GM12878 (cell line): ENCODE measurements around the gene IFNE.

Experiments
- BCL3 ChIP-seq: IDR thresholded peaks from 2 replicates; pipeline ENCODE4 v1.6.1; 2011; ENCODE audit warnings: borderline replicate concordance, low read depth, mild to moderate bottlenecking, moderate library complexity, low read length; ENCODE audit not compliant: insufficient read depth, poor library complexity, severe bottlenecking
- CBX5 ChIP-seq: sonication (generic); IDR thresholded peaks from 2 replicates; pipeline ENCODE4 v1.6.1; 2016; ENCODE audit warnings: low read depth, moderate library complexity, mild to moderate bottlenecking, inconsistent platforms
- CREM ChIP-seq: IDR thresholded peaks from 2 replicates; pipeline ENCODE4 v1.6.1; 2014; ENCODE audit warnings: antibody characterized with exemption, low read depth
- HCFC1 ChIP-seq: fragments of 150-350 bp; IDR thresholded peaks from 2 replicates; pipeline ENCODE4 v1.6.1; 2014; ENCODE audit warnings: low read length
- IKZF1 ChIP-seq: fragments of 450-650 bp; conservative IDR thresholded peaks from 2 replicates; pipeline ENCODE4 v1.6.1; 2017; ENCODE audit warnings: antibody characterized with exemption, mild to moderate bottlenecking
- JUNB ChIP-seq: IDR thresholded peaks from 2 replicates; pipeline ENCODE4 v1.6.1; 2016; ENCODE audit warnings: antibody characterized with exemption, mild to moderate bottlenecking
- MXI1 ChIP-seq: fragments of 150-350 bp; IDR thresholded peaks from 2 replicates; pipeline ENCODE4 v1.6.1; 2011; ENCODE audit warnings: low read depth, mild to moderate bottlenecking, inconsistent platforms, low read length, improper control_type of control experiment
- MYC ChIP-seq: IDR thresholded peaks from 2 replicates; pipeline ENCODE4 v1.6.1; 2011; ENCODE audit warnings: mild to moderate bottlenecking, low read length, moderate library complexity, inconsistent platforms; ENCODE audit not compliant: insufficient read depth, insufficient replicate concordance, insufficient read length, severe bottlenecking
- POLR2AphosphoS5 ChIP-seq: IDR thresholded peaks from 2 replicates; pipeline ENCODE4 v1.6.1; 2011; ENCODE audit warnings: mild to moderate bottlenecking, low read length, inconsistent platforms
- REST ChIP-seq: IDR thresholded peaks from 2 replicates; pipeline ENCODE4 v1.6.1; 2012; ENCODE audit warnings: mild to moderate bottlenecking, low read depth, low read length
- ZBTB33 ChIP-seq: fragments of 450-650 bp; IDR thresholded peaks from 2 replicates; pipeline ENCODE4 v1.6.1; 2017; ENCODE audit warnings: mild to moderate bottlenecking
- ZNF274 ChIP-seq: IDR thresholded peaks from one replicate; pipeline ENCODE4 v1.8.0; 2011; ENCODE audit not compliant: insufficient read length, insufficient read depth
- TF ChIP-seq, protein P1 (sequence below), 3 experiments: IDR thresholded peaks in 2 of 3; conservative IDR thresholded peaks in 1 of 3; 2 replicates each; pipeline ENCODE4 v1.5.1; 2011; ENCODE audit warnings: low read depth in 3 of 3, low read length in 3 of 3, mild to moderate bottlenecking in 3 of 3, control low read depth in 2 of 3, moderate library complexity in 2 of 3, inconsistent platforms in 1 of 3, mixed read lengths in 1 of 3; ENCODE audit not compliant: control insufficient read depth in 2 of 3, insufficient read depth in 1 of 3; ENCODE audit errors: extremely low read depth in 1 of 3
- TF ChIP-seq, protein P2 (sequence below): IDR thresholded peaks from 2 replicates; pipeline ENCODE4 v1.6.1; 2012; ENCODE audit warnings: low read depth, low read length, improper control_type of control experiment

- TF ChIP-seq MYC (no peak), CREM (no peak), IKZF1 (no peak), HCFC1 (no peak), REST (no peak), CBX5 (no peak), POLR2AphosphoS5 (no peak), ZNF274 (no peak), JUNB (no peak), ZBTB33 (no peak), BCL3 (no peak), MXI1 (no peak)
- TF ChIP-seq, protein P1, sequence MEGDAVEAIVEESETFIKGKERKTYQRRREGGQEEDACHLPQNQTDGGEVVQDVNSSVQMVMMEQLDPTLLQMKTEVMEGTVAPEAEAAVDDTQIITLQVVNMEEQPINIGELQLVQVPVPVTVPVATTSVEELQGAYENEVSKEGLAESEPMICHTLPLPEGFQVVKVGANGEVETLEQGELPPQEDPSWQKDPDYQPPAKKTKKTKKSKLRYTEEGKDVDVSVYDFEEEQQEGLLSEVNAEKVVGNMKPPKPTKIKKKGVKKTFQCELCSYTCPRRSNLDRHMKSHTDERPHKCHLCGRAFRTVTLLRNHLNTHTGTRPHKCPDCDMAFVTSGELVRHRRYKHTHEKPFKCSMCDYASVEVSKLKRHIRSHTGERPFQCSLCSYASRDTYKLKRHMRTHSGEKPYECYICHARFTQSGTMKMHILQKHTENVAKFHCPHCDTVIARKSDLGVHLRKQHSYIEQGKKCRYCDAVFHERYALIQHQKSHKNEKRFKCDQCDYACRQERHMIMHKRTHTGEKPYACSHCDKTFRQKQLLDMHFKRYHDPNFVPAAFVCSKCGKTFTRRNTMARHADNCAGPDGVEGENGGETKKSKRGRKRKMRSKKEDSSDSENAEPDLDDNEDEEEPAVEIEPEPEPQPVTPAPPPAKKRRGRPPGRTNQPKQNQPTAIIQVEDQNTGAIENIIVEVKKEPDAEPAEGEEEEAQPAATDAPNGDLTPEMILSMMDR (IDR thresholded peaks at IDR 0.05 in 2 of 3, conservative IDR thresholded peaks at IDR 0.05 in 1 of 3; ENCODE audit: control insufficient read depth in 2 of 3, extremely low read depth in 1 of 3, insufficient read depth in 1 of 3, low read depth in 3 of 3, low read length in 3 of 3), result no peak
- TF ChIP-seq, protein P2, sequence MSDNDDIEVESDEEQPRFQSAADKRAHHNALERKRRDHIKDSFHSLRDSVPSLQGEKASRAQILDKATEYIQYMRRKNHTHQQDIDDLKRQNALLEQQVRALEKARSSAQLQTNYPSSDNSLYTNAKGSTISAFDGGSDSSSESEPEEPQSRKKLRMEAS, result no peak
These were observed 43.1 kb upstream of the IFNE start for GRCh38 chr9:21525174-21525573.
